Activated B cell treated with CpG ODN at 0.5 μM for 24 hours (primary cell): ENCODE data around the gene SUPT7L. TPM values are rescaled to one million over a fixed set of nuclear protein-coding genes. Genes with fewer than 3 reads are reported as not detected.

ENCODE experiments used
- ATAC-seq: fragments of 200-7000 bp; cut with Tn5 transposase; one replicate; pipeline ENCODE4 v1.10.0; 2021; ENCODE audit warnings: low read depth, mild to moderate bottlenecking, moderate library complexity
- CTCF ChIA-PET: fragments of 350-600 bp; sonication (Branson Sonifier 250); formaldehyde crosslinking; loops from one replicate; lab custom pipeline; 2021; ENCODE audit warnings: antibody characterized with exemption; lab: Charles Lee
- POLR2A ChIA-PET: fragments of 350-600 bp; sonication (Branson Sonifier 250); formaldehyde crosslinking; loops from one replicate; lab custom pipeline; 2021; ENCODE audit warnings: antibody characterized with exemption; lab: Charles Lee
- DNase-seq: peaks from one replicate; pipeline ENCODE4 v3.0.0; 2022
- H3K27ac Mint-ChIP-seq: one replicate; pipeline ENCODE4 v1.8.0; 2020; ENCODE audit warnings: mixed read lengths
- H3K27me3 Mint-ChIP-seq: one replicate; pipeline ENCODE4 v1.8.0; 2021; ENCODE audit warnings: mixed read lengths
- H3K36me3 Mint-ChIP-seq: one replicate; pipeline ENCODE4 v1.8.0; 2021; ENCODE audit warnings: low read depth, mixed read lengths
- H3K4me1 Mint-ChIP-seq: one replicate; pipeline ENCODE4 v1.8.0; 2021; ENCODE audit warnings: mixed read lengths
- H3K4me3 Mint-ChIP-seq: one replicate; pipeline ENCODE4 v1.8.0; 2020; ENCODE audit warnings: mild to moderate bottlenecking, mixed read lengths
- H3K9me3 Mint-ChIP-seq: one replicate; pipeline ENCODE4 v1.8.0; 2020; ENCODE audit warnings: mixed read lengths
- CTCF ChIP-seq: fragments of 200-600 bp; IDR thresholded peaks from one replicate; pipeline ENCODE4 v1.8.0; 2022; ENCODE audit warnings: antibody characterized with exemption, mild to moderate bottlenecking
- intact Hi-C: fragments of 100-400 bp; cut with micrococcal nuclease; formaldehyde crosslinking; loops from one replicate; pipeline ENCODE4 v1.15.1; 2024
- total RNA-seq: library from RNA; stranded (reverse); gene quantifications from 2 replicates; pipeline ENCODE4 v1.2.3, GENCODE V29; 2022

Gene SUPT7L
- total RNA-seq, 1 donor from 2014 or later = 30.9 TPM

GRCh38 chr2:27707462-27708256 lies 44.2 kb upstream of the SUPT7L start:
- POLR2A ChIA-PET = no interaction called here
- H3K36me3 Mint-ChIP-seq = no peaks in the 10 kb centered on the region
- H3K27ac Mint-ChIP-seq = no peak overlapping the region
- TF ChIP-seq CTCF = no peak
- no peaks in the 10 kb centered on the region for H3K9me3 Mint-ChIP-seq
- no peak for ATAC-seq
- no peak overlapping the region for H3K4me3 Mint-ChIP-seq
- peaks cover 18% of the 10 kb centered on the region for H3K27me3 Mint-ChIP-seq
- DNase-seq = no peak
- peaks cover 3% of the 10 kb centered on the region for H3K4me1 Mint-ChIP-seq
- intact Hi-C loops = loop anchor here (10.0 kb wide), 2 partner anchors 527 to 1487 kb away; no protein-coding TSS in a partner anchor
- CTCF ChIA-PET = interaction anchor here (0.7 kb wide), 1 partner anchor 16 kb away, joined by 3 read pairs; no protein-coding TSS in a partner anchor

- H3K4me3 Mint-ChIP-seq = no peak overlapping the region
- intact Hi-C loops = loop anchor here (10.0 kb wide), 2 partner anchors 529 to 1489 kb away; no protein-coding TSS in a partner anchor
- POLR2A ChIA-PET = no interaction called here
- ATAC-seq (no peak), DNase-seq (no peak)
- H3K27me3 Mint-ChIP-seq = peaks cover 9% of the 10 kb centered on the region
- H3K36me3 Mint-ChIP-seq = no peaks in the 10 kb centered on the region
- H3K4me1 Mint-ChIP-seq = peaks cover 3% of the 10 kb centered on the region
- CTCF ChIA-PET = interaction anchor here (1.0 kb wide), 1 partner anchor 23 kb away, joined by 3 read pairs; no protein-coding TSS in a partner anchor
- H3K27ac Mint-ChIP-seq = no peak overlapping the region
- H3K9me3 Mint-ChIP-seq = no peaks in the 10 kb centered on the region
- no peak for TF ChIP-seq CTCF
Observed at GRCh38 chr2:27705851-27706622, 42.6 kb upstream of the SUPT7L start.

GRCh38 chr2:27704342-27704876 lies 41.0 kb upstream of the SUPT7L start:
- Mint-ChIP-seq H3K4me3 (no peak overlapping the region), H3K27ac (no peak overlapping the region), H3K27me3 (peaks cover 9% of the 10 kb centered on the region), H3K36me3 (no peaks in the 10 kb centered on the region), H3K9me3 (no peaks in the 10 kb centered on the region), H3K4me1 (peaks cover 3% of the 10 kb centered on the region)
- intact Hi-C loops = loop anchor here (5.0 to 10.0 kb wide), 3 partner anchors 530 to 1490 kb away; no protein-coding TSS in a partner anchor
- CTCF ChIA-PET = interaction anchor here (0.6 to 1.9 kb wide), 14 partner anchors 10 to 749 kb away, joined by 3 to 11 read pairs (median 4); no protein-coding TSS in a partner anchor
- TF ChIP-seq CTCF = no peak
- POLR2A ChIA-PET = interaction anchor here (0.8 kb wide), 1 partner anchor 333 kb away, joined by 3 read pairs; no protein-coding TSS in a partner anchor
- DNase-seq (no peak), ATAC-seq (no peak)

- ChIA-PET POLR2A (interaction anchor here (0.6 to 0.8 kb wide), 3 partner anchors 9 to 332 kb away, joined by 3 to 8 read pairs (median 3); no protein-coding TSS in a partner anchor), CTCF (interaction anchor here (0.6 to 1.9 kb wide), 17 partner anchors 8 to 788 kb away, joined by 3 to 11 read pairs (median 4); no protein-coding TSS in a partner anchor)
- peak; percentile 79 for ATAC-seq
- H3K27me3 Mint-ChIP-seq = peaks cover 9% of the 10 kb centered on the region
- no peak overlapping the region for H3K27ac Mint-ChIP-seq
- TF ChIP-seq CTCF = peak; percentile 75
- H3K4me3 Mint-ChIP-seq = no peak overlapping the region
- no peaks in the 10 kb centered on the region for H3K36me3 Mint-ChIP-seq
- intact Hi-C loops = loop anchor here (1.0 to 10.0 kb wide), 5 partner anchors 531 to 1491 kb away; no protein-coding TSS in a partner anchor
- DNase-seq = peak; percentile 55
- peaks cover 3% of the 10 kb centered on the region for H3K4me1 Mint-ChIP-seq
- no peaks in the 10 kb centered on the region for H3K9me3 Mint-ChIP-seq
Observed at GRCh38 chr2:27703638-27704341, 40.4 kb upstream of the SUPT7L start.
